Activated CD4-positive, alpha-beta T cell treated with anti-CD3 and anti-CD28 coated beads, Interleukin-2, amount 50 U/mL, for 1 hour (primary cell): ENCODE data around the gene OR8B12.
"Not testable (repeated sequence)": the region's sequence is repeated elsewhere in the genome, so short reads cannot be mapped to it uniquely, and the experiment has no call there.

ENCODE experiments used
- DNase-seq: peaks from one replicate; pipeline ENCODE4 v3.0.0-alpha.2; 2020

Gene OR8B12

GRCh38 chr11:124519850-124520549 is 23.5 kb downstream of the OR8B12 start:
- no peak for DNase-seq

GRCh38 chr11:124518989-124519451 is 24.4 kb downstream of the OR8B12 start:
- no peak for DNase-seq

- DNase-seq, result no peak
These were observed 26.1 kb downstream of the OR8B12 start for GRCh38 chr11:124517314-124517713.

GRCh38 chr11:124514675-124515074 is 28.8 kb downstream of the OR8B12 start:
- DNase-seq, result not testable (repeated sequence)

- no peak for DNase-seq
These were observed 29.3 kb downstream of the OR8B12 start for GRCh38 chr11:124514131-124514530.

GRCh38 chr11:124511745-124512144 is 31.7 kb downstream of the OR8B12 start:
- DNase-seq, result no peak

GRCh38 chr11:124510279-124510678 is 33.2 kb downstream of the OR8B12 start:
- DNase-seq, result no peak

- no peak for DNase-seq
These were observed 43.7 kb downstream of the OR8B12 start for GRCh38 chr11:124499711-124500110.

GRCh38 chr11:124493016-124493655 is 50.3 kb downstream of the OR8B12 start:
- DNase-seq, result no peak
